DMS79 treated with DMSO at 0.1 percent for 48 hours (cell line): ENCODE data around the gene CD248.
"Not testable (repeated sequence)": the region's sequence is repeated elsewhere in the genome, so short reads cannot be mapped to it uniquely, and the experiment has no call there.

Experiments used
- DNase-seq: peaks from one replicate; lab custom pipeline; 2025; lab: John Stamatoyannopoulos, UW

CD248 gene

DNA sequence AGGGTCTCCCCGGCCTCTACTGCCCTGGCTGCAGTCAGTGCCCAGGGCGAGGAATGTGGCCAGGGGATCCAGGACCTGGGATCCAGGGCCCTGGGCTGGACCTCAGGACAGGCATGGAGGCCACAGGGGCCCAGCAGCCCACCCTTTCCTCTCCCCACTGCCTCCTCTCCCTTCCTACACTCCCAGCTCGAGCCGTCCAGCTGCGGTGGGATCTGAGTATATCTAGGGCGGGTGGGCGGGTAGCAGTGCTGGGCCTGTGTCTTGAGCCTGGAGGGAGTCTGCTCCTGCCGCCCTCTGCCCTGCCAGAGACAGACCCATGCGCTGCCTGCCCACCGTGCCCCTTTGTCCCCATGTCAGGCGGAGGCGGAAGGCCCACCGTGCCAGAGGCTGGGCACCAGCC lies 40.2 kb downstream of the CD248 start:
- not testable (repeated sequence) for DNase-seq

DNA sequence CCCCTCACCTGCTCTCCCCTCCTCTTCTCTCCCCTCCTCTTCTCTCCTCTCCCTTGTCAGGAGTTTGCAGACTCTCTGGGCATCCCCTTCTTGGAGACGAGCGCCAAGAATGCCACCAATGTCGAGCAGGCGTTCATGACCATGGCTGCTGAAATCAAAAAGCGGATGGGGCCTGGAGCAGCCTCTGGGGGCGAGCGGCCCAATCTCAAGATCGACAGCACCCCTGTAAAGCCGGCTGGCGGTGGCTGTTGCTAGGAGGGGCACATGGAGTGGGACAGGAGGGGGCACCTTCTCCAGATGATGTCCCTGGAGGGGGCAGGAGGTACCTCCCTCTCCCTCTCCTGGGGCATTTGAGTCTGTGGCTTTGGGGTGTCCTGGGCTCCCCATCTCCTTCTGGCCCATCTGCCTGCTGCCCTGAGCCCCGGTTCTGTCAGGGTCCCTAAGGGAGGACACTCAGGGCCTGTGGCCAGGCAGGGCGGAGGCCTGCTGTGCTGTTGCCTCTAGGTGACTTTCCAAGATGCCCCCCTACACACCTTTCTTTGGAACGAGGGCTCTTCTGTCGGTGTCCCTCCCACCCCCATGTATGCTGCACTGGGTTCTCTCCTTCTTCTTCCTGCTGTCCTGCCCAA lies 40.7 kb downstream of the CD248 start:
- no peak for DNase-seq

DNA sequence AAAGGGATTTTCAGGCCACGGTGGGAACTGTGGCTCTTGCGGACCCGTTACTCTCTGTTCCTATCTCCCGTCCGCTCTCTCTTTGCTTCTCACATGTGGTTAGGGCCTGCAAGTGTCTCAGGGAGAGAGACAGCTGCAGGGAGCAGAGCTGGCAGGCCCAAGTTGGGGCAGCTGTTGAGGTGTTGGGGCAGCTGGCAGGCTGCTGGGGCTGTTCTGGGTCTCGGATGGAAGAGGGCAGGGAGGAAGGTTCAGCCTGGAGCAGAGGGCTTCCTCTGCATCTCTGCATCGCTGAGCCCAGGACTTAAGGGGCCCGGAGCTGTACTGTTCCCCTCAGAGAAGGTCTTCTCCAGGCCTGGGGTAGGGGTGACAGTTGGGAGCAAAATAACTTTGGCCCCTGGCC lies 41.4 kb downstream of the CD248 start:
- no peak for DNase-seq

DNA sequence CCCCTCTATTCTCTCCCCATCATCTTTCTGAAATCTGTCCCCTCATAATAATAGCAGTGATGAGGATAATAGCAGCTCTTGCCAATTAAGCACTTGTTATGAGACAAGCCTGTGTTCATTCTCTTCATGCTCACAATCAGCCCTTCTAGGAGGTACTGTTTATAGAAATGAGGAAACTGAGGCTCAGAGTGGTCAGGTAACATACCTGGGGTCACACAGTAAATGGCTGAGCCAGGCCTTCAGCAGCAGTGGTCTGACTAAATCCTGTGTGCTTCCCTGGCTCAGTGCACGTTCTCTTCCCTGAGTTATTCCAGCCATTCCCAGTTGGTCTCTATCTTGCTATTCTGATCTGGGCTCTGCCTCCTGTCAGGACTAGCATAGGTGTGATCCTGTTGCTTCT lies 42.6 kb downstream of the CD248 start:
- DNase-seq: no peak

DNA sequence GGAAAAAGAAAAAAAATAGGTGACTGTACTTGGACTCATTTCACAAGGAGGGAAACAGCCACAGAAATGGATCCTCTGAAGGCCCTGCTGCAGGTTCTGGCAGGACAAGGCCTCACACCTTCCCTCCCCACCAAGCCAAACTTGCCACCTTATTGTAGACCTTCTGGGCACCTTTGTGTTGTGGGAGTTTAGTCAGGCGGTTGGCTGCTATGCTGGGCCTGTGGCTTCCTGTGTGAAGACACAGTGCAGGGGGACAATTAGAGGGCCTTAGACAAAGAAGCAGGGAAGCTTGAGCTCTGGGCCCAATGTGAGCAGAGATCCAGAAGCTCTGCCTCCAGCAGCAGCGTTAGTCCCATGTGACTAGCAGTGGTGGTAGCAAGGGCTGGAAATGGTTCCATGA lies 44.2 kb downstream of the CD248 start:
- no peak for DNase-seq

DNA sequence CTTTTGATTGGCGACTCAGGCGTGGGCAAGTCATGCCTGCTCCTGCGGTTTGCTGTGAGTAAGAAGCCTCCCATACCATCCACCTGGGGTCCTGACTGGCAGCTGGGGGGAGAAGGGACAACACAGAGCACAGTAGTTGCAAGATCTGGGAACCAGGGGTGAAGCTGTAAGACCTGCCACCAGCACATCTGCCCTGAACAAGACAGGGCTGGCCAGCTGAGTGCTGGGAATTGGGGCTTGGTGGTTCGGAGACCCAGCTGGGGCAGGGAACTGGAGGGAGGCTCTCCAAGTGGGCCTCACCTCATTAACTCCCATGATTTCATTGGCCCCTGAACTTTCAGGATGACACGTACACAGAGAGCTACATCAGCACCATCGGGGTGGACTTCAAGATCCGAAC lies 45.0 kb downstream of the CD248 start:
- no peak for DNase-seq

DNA sequence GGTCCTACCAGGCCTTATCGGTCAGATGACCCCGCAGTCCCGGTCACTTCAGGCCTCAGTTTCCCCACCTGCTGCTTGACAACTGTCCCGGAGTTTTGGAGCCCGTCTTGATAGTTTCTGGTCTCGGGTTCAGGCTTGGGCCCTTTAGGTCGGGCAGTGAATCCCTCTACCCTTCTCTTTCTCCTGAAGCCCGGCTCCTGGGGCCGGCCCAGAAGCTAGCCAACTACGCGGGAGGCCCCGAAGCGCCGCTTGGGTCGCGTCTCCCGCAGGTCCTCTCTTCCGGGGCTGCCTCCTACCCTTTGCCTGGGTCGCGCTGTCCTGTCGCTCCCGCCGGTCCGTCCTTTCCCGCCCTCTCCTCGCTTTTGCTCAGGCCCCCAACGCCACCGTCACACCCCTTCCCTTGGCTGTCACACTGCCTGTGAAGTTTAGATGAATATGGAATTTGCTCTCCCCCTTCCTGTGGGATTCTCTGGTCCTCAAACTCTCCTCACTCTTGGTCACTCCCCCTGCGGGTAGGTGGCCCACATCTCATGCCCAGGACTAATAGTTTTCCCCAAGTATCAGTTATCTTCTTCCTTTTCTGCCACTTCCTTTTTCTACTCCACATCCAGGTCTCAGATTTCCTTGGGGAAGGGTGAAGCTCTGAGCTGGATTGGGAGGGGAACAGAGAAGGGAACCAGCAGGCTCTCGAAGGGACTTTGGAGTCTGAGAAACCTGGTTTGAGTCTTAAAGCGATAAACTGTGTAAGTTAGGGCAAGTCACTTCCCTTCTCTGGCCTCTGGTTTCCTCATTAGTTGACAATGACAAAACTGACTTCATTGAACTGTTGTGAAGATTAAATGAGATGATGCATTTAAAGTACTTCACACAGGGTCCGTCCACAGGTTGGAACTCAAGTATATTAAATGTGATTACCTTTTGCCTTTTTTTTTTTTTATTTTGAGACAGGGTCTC lies 47.6 kb downstream of the CD248 start:
- no peak for DNase-seq

DNA sequence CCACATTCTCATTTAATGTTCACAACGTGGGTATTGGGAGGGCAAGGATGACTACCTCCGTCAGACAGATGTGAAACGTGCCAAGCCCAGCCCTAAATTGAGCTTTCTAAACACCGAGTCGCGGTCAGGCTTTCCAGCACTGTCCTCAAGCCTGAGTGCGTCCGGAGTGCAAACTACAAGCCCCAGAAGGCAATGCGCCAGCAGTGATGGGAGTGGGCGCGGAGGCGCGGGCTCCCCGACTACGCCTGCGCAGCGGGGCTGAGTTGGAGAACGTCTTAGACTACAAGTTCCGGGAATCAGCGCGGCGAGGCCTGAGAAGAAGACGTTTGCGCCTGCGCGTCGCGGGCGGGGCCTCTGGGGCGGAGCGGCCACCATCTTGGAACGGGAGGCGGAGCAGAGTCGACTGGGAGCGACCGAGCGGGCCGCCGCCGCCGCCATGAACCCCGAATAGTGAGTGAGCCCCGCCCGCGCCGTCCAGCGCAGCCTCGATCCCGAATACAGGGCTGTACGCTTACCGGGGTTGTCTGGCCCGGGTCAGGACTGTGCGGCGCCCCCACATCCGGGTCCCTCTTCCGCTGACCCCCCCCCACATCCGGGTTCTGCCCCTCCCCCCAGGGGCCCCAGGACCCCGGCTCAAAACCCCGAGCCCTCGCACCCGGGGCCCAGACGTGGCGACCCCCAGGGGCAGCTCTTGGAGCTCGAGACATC lies 48.4 kb downstream of the CD248 start, which contains the start of gene RAB1B:
Gene RAB1B (plus strand): TSS at position 396 of the 708 bp plus-strand sequence. CDS start 41 bp downstream, at position 437.
- DNase-seq: peak; percentile 98

DNA sequence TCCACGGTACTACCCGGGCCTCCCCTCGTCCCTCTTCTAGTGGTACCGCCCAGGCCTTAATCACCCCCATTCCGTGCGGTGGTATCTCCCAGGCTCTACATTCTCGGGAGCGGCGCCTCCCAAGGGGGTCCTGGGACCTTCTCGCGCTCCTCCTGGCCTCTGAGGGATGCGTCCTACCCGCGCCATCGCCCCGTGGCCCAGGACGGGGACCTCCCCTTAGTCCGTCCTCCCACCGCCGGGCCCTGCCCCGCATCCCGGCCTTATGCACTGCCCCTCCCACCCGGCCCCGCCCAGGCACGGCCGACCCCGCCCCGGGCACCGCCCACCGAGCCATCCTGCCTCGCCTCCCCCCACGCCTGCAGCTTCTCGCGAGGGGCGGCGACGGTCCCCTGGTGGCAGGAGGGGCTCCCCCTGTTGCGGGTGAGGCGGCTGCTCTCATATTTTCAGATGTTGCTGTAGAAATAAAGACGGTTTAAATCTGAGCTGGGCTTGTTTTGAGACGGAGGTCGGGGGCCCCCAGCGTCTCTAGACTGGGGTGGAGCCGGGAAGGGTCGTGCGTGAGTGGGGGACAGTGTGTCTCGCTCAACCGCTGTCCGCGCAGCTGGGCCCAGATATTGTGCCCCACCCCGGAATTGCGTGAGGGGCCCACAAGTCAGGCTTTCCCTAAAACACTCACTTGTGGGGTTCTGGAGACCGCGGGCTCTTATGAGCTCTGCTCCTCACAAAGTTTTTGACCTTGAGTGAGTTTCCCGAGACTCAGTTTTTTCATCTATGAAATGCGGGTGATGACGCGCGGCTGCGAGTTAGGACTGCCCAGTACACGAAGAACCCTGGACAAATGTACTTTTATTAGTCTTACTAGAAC lies 49.2 kb downstream of the CD248 start:
- DNase-seq: peak; percentile 37

DNA sequence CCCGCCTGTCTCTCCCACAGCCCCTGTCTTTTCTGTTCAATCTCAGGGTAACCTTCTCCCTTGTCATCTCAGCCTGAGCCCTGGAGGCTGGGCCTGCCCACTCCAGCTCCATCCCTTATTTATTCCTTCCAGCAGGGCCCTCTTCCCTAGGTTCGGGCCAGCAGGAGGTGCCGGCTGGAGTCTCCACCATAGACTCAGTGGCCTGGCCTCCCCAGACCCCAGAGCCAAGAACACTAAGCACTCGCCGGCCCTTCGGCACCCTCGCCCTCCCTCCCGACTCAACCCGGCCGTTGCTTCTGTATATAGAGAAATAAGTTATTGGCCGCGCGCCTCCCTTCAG lies 49.8 kb downstream of the CD248 start:
- no peak for DNase-seq

DNA sequence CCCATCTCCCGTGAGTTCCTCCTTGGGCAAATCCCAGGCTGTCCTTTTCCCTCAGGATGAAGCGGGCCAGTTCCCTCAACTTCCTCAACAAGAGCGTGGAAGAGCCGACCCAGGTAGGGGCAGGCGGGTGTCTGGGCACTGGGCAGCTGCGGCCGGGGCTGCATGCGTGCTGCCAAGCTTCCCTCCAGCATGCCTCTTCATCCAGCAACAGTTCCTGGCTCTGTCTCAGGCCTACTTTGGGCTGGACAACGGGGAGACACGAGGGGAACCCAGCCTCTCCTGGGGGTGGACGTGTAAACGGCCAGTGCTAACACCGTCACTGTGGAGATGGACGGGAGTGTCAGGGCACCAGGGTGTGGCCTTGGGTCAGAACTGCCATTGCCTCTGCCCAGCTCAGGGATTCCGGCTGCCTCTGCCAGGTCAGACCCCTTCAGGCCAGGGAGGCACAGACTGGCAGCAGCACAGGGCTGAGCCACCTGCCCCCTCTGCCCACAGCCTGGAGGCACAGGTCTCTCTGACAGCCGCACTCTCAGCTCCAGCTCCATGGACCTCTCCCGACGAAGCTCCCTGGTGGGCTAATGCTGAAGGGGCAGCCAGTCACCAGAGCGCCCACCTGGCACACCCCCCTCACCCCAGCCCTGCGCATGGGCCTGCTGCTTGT lies 50.3 kb downstream of the CD248 start:
- DNase-seq: no peak

DNA sequence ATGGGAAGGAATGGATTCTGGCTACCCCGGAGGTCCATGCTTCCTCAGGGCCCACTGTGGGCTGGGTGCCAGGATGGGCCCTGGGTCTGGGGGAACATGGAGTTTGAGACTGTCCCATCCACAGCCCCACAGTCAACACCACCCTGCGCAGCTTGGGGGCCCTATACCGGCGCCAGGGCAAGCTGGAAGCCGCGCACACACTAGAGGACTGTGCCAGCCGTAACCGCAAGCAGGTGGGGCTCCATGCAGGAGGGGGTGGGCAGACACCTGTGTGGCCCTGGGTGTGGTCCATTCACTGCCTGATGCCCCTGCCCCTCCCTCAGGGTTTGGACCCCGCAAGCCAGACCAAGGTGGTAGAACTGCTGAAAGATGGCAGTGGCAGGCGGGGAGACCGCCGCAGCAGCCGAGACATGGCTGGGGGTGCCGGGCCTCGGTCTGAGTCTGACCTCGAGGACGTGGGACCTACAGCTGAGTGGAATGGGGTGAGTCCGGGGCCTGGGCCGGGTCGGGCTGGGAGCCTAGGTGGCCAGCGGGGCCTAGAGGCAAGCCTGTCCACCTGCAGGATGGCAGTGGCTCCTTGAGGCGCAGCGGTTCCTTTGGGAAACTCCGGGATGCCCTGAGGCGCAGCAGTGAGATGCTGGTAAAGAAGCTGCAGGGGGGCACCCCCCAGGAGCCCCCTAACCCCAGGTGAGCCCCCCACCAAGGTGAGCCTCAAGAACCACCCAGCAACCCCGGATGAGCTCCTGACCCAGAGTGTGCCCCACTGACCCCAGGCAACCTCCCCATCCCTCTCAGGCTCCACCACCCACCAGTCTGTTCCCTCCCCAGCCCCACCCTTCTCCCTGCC lies 51.1 kb downstream of the CD248 start:
- no peak for DNase-seq

DNA sequence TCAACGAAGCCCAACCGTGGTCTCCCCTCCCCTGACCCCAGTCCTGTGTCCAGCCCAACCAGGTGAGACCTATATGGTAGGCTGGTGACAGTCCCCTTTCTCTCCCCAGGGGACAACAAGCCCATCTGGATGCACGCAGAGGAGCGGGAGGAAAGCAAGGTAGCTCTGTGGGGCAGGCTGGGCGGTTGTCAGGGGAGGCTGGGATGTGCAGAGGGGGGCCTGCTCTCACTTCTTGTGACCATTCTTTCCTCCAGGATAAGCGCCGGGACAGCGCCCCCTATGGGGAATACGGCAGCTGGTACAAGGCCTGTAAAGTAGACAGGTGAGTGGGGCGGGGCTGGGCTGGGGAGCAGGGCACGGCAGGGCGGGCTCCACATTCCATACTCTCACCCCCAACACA lies 51.9 kb downstream of the CD248 start:
- DNase-seq: no peak
